Tibial nerve (tissue), 4 donors: Measurements from ENCODE around the gene IBA57. TPM values are rescaled to one million over a fixed set of nuclear protein-coding genes. Genes with fewer than 3 reads are reported as not detected.
A peak's percentile ranks its signal among the peaks of the same experiment; 100 is the strongest.

Experiments
- DNase-seq, 2 donors: peaks; one replicate each; pipeline ENCODE4 v3.0.0-alpha.2; 2019; ENCODE audit warnings: low spot score in 2 of 2
- H3K27ac ChIP-seq, 4 donors: fragments of 200-600 bp; sonication (generic) in 3 of 4; one replicate each; pipeline ENCODE4 v1.5.1; 2017 to 2019; ENCODE audit warnings: mild to moderate bottlenecking in 1 of 4
- H3K27me3 ChIP-seq, 2 donors: fragments of 200-600 bp; sonication (generic) in 1 of 2; one replicate each; pipeline versions ENCODE4 v1.5.1 to v1.6.0; 2017 to 2019
- H3K36me3 ChIP-seq, 3 donors: fragments of 200-600 bp; sonication (generic); one replicate each; pipeline ENCODE4 v1.5.1; 2018 to 2019
- H3K4me1 ChIP-seq, 4 donors: fragments of 200-600 bp; sonication (generic) in 3 of 4; one replicate each; pipeline ENCODE4 v1.5.1; 2017 to 2019
- H3K4me3 ChIP-seq, 4 donors: fragments of 200-600 bp; sonication (generic) in 3 of 4; one replicate each; pipeline ENCODE4 v1.5.1; 2017 to 2019; ENCODE audit warnings: mild to moderate bottlenecking in 1 of 4, moderate library complexity in 1 of 4
- H3K9me3 ChIP-seq, 4 donors: fragments of 200-600 bp; sonication (generic) in 3 of 4; one replicate each; pipeline ENCODE4 v1.5.1; 2017 to 2019
- EP300 ChIP-seq, 2 donors: sonication (generic); formaldehyde crosslinking; IDR thresholded peaks; one replicate each; pipeline ENCODE4 v1.6.1; 2017; ENCODE audit warnings: antibody characterized with exemption in 2 of 2, mild to moderate bottlenecking in 1 of 2
- POLR2A ChIP-seq, 2 donors: fragments of 450-650 bp; IDR thresholded peaks; one replicate each; pipeline ENCODE4 v1.6.1; 2017; ENCODE audit warnings: antibody characterized with exemption in 2 of 2, mild to moderate bottlenecking in 2 of 2, moderate library complexity in 2 of 2
- WGBS, 2 donors: methylation state at CpG; one replicate each; pipeline ENCODE4 v1.1.5; 2018; 5-methylcytosine and 5-hydroxymethylcytosine counted together
- total RNA-seq, 4 donors: library from RNA; depleted of rRNA; stranded (reverse); fragments of >200 nt; gene quantifications; one replicate each; pipeline ENCODE4 v1.1.0, GENCODE V29; 2016
- TF ChIP-seq, protein P1 (sequence below), 5 experiments: fragments of 200-600 bp in 3 of 5; fragments of 450-650 bp in 2 of 5; sonication (generic) in 3 of 5; IDR thresholded peaks; one replicate each; pipeline ENCODE4 v1.5.1; 2016 to 2019; ENCODE audit warnings: antibody characterized with exemption in 5 of 5, mild to moderate bottlenecking in 3 of 5, moderate library complexity in 2 of 5

The IBA57 gene
- total RNA-seq, 4 donors from 2014 or later, result 5.5 to 17.8 (median 9.2) TPM

GRCh38 chr1:228177721-228178710, 12.4 kb downstream of the IBA57 start:
- Histone ChIP-seq H3K27ac (peak overlapping the region in 2 of 4 donors; percentile 60 to 67), H3K9me3 (no peaks in the 10 kb centered on the region), H3K27me3 (no peaks in the 10 kb centered on the region), H3K4me3 (no peak overlapping the region), H3K36me3 (peaks cover 0 to 35% (median 0%) of the 10 kb centered on the region in 3 donors), H3K4me1 (peaks cover 0 to 17% (median 0%) of the 10 kb centered on the region in 4 donors)
- 81 to 82% methylated on average over 12 of the region's 12 CpGs for WGBS, 2 donors
- no peak for DNase-seq
- TF ChIP-seq, protein P1, sequence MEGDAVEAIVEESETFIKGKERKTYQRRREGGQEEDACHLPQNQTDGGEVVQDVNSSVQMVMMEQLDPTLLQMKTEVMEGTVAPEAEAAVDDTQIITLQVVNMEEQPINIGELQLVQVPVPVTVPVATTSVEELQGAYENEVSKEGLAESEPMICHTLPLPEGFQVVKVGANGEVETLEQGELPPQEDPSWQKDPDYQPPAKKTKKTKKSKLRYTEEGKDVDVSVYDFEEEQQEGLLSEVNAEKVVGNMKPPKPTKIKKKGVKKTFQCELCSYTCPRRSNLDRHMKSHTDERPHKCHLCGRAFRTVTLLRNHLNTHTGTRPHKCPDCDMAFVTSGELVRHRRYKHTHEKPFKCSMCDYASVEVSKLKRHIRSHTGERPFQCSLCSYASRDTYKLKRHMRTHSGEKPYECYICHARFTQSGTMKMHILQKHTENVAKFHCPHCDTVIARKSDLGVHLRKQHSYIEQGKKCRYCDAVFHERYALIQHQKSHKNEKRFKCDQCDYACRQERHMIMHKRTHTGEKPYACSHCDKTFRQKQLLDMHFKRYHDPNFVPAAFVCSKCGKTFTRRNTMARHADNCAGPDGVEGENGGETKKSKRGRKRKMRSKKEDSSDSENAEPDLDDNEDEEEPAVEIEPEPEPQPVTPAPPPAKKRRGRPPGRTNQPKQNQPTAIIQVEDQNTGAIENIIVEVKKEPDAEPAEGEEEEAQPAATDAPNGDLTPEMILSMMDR (IDR thresholded peaks at IDR 0.05), result no peak
- TF ChIP-seq POLR2A (IDR thresholded peaks at IDR 0.05) (no peak), EP300 (IDR thresholded peaks at IDR 0.05) (no peak)

- Histone ChIP-seq H3K27ac (peak overlapping the region in 3 of 4 donors; percentile 14 to 67 (median 60)), H3K36me3 (peaks cover 0 to 35% (median 0%) of the 10 kb centered on the region in 3 donors), H3K4me3 (no peak overlapping the region), H3K27me3 (no peaks in the 10 kb centered on the region), H3K4me1 (peaks cover 0 to 11% (median 0%) of the 10 kb centered on the region in 4 donors), H3K9me3 (no peaks in the 10 kb centered on the region)
- 65 to 71% methylated on average over 12 of the region's 12 CpGs for WGBS, 2 donors
- TF ChIP-seq, protein P1 (IDR thresholded peaks at IDR 0.05), result no peak
- TF ChIP-seq POLR2A (IDR thresholded peaks at IDR 0.05), result no peak
- TF ChIP-seq EP300 (IDR thresholded peaks at IDR 0.05), result no peak
- DNase-seq, result no peak
Observed at GRCh38 chr1:228178737-228179684, 13.4 kb downstream of the IBA57 start.

GRCh38 chr1:228180271-228180958, 14.8 kb downstream of the IBA57 start:
- WGBS, 2 donors, result 81 to 83% methylated on average over 4 of the region's 4 CpGs
- peaks cover 0 to 25% (median 0%) of the 10 kb centered on the region in 3 donors for H3K36me3 ChIP-seq
- H3K27me3 ChIP-seq, result no peaks in the 10 kb centered on the region
- peaks cover 0 to 9% (median 0%) of the 10 kb centered on the region in 4 donors for H3K4me1 ChIP-seq
- no peak overlapping the region for H3K4me3 ChIP-seq
- no peak for DNase-seq
- TF ChIP-seq EP300 (IDR thresholded peaks at IDR 0.05) (no peak), POLR2A (IDR thresholded peaks at IDR 0.05) (no peak)
- TF ChIP-seq, protein P1 (IDR thresholded peaks at IDR 0.05), result no peak
- no peaks in the 10 kb centered on the region for H3K9me3 ChIP-seq
- no peak overlapping the region for H3K27ac ChIP-seq

- Histone ChIP-seq H3K36me3 (peaks cover 0 to 19% (median 0%) of the 10 kb centered on the region in 3 donors), H3K27me3 (no peaks in the 10 kb centered on the region), H3K9me3 (no peaks in the 10 kb centered on the region), H3K4me1 (peaks cover 0 to 9% (median 0%) of the 10 kb centered on the region in 4 donors), H3K4me3 (no peak overlapping the region), H3K27ac (no peak overlapping the region)
- TF ChIP-seq POLR2A (IDR thresholded peaks at IDR 0.05) (no peak), EP300 (IDR thresholded peaks at IDR 0.05) (no peak)
- TF ChIP-seq, protein P1 (IDR thresholded peaks at IDR 0.05), result no peak
- DNase-seq, result no peak
- WGBS, 2 donors, result 96 to 97% methylated on average over 7 of the region's 7 CpGs
Observed at GRCh38 chr1:228180959-228181644, 15.5 kb downstream of the IBA57 start.
